SK-N-SH (cell line): ENCODE results near the gene IGF1R. TPM values are rescaled to one million over a fixed set of nuclear protein-coding genes. Genes with fewer than 3 reads are reported as not detected.

Source experiments
- CTCF ChIA-PET: fragments of 300-600, 350-600 bp; formaldehyde crosslinking; extraction: SDS; loops from one replicate; lab custom pipeline; 2021; lab: Yijun Ruan, JAX
- POLR2A ChIA-PET: fragments of 350-600 bp; sonication (Branson Sonifier 250); formaldehyde crosslinking; extraction: SDS; loops from one replicate; lab custom pipeline; 2020; ENCODE audit warnings: antibody characterized with exemption, inconsistent platforms; lab: Yijun Ruan, JAX
- DNase-seq: peaks from one replicate; pipeline ENCODE4 v3.0.0; 2012
- H2AFZ ChIP-seq: fragments of 200-600 bp; sonication (generic); 2 replicates; pipeline ENCODE4 v1.8.1; 2016; ENCODE audit warnings: antibody characterized with exemption, mild to moderate bottlenecking, low read depth
- H3F3A ChIP-seq: fragments of 200-600 bp; sonication (generic); replicated peaks from 2 replicates; pipeline ENCODE3; 2016; ENCODE audit warnings: antibody characterized with exemption, mild to moderate bottlenecking; ENCODE audit not compliant: insufficient read depth
- H3K27ac ChIP-seq, 2 experiments: fragments of 200-500 bp in 1 of 2; fragments of 200-600 bp in 1 of 2; sonication (Bioruptor generic) in 1 of 2; sonication (generic), shearing (Covaris generic) in 1 of 2; 2 replicates each; pipeline versions ENCODE4 v1.5.1 to v1.6.1; 2014 to 2016; ENCODE audit warnings: low read depth in 2 of 2, inconsistent platforms in 1 of 2, low read length in 1 of 2, mild to moderate bottlenecking in 1 of 2, mixed read lengths in 1 of 2
- H3K27me3 ChIP-seq: fragments of 200-600 bp; sonication (generic), shearing (Covaris generic); 2 replicates; pipeline ENCODE4 v1.6.1; 2016; ENCODE audit warnings: mixed run types; ENCODE audit not compliant: insufficient read depth
- H3K36me3 ChIP-seq, 2 experiments: fragments of 200-500 bp in 1 of 2; fragments of 200-600 bp in 1 of 2; sonication (Bioruptor generic) in 1 of 2; sonication (generic) in 1 of 2; replicated peaks in 1 of 2; 2 replicates each; pipeline versions ENCODE3 to v1.5.1; 2014 to 2016; ENCODE audit warnings: low read length in 1 of 2, mild to moderate bottlenecking in 1 of 2; ENCODE audit not compliant: insufficient read depth in 2 of 2, control insufficient read depth in 1 of 2
- H3K4me1 ChIP-seq, 2 experiments: fragments of 200-500 bp in 1 of 2; fragments of 200-600 bp in 1 of 2; sonication (Bioruptor generic) in 1 of 2; sonication (generic), shearing (Covaris generic) in 1 of 2; 2 replicates each; pipeline versions ENCODE4 v1.5.1 to v1.6.1; 2014 to 2016; ENCODE audit warnings: low read depth in 1 of 2, low read length in 1 of 2, mixed run types in 1 of 2; ENCODE audit not compliant: insufficient read depth in 2 of 2, control insufficient read depth in 1 of 2
- H3K4me2 ChIP-seq: fragments of 200-600 bp; sonication (generic), shearing (Covaris generic); 2 replicates; pipeline ENCODE4 v1.6.1; 2017; ENCODE audit warnings: mixed run types
- H3K4me3 ChIP-seq, 2 experiments: fragments of 200-500 bp in 1 of 2; fragments of 200-600 bp in 1 of 2; sonication (Bioruptor generic) in 1 of 2; sonication (generic), shearing (Covaris generic) in 1 of 2; 2 replicates each; pipeline versions ENCODE4 v1.5.1 to v1.8.1; 2014 to 2016; ENCODE audit warnings: low read depth in 2 of 2, inconsistent platforms in 1 of 2, low read length in 1 of 2, mild to moderate bottlenecking in 1 of 2, mixed read lengths in 1 of 2, moderate library complexity in 1 of 2
- H3K79me2 ChIP-seq: fragments of 200-600 bp; sonication (generic); 2 replicates; pipeline ENCODE4 v1.8.1; 2017; ENCODE audit warnings: mild to moderate bottlenecking; ENCODE audit not compliant: insufficient read depth
- H3K9ac ChIP-seq: fragments of 200-600 bp; sonication (generic); 2 replicates; pipeline ENCODE4 v1.6.1; 2017; ENCODE audit warnings: mixed run types
- H3K9me2 ChIP-seq: fragments of 200-600 bp; sonication (generic); 2 replicates; pipeline ENCODE4 v1.6.1; 2017; ENCODE audit warnings: mixed run types
- H3K9me3 ChIP-seq: fragments of 200-600 bp; sonication (generic); 2 replicates; pipeline ENCODE4 v1.6.1; 2017; ENCODE audit warnings: mixed run types, mild to moderate bottlenecking, moderate library complexity
- H4K20me1 ChIP-seq: fragments of 200-600 bp; sonication (generic); 2 replicates; pipeline ENCODE4 v1.6.1; 2017; ENCODE audit warnings: mild to moderate bottlenecking, mixed run types; ENCODE audit not compliant: insufficient read depth
- EZH2phosphoT487 ChIP-seq: fragments of 200-600 bp; sonication (generic); IDR thresholded peaks from 2 replicates; pipeline ENCODE4 v1.6.1; 2017; ENCODE audit warnings: low read depth, mixed run types, mild to moderate bottlenecking, antibody characterized with exemption, moderate library complexity, borderline replicate concordance
- FOSL2 ChIP-seq: IDR thresholded peaks from 2 replicates; pipeline ENCODE4 v1.4.0; 2012; ENCODE audit warnings: low read depth, mild to moderate bottlenecking, moderate library complexity, borderline replicate concordance
- GABPA ChIP-seq: IDR thresholded peaks from 2 replicates; pipeline ENCODE4 v1.4.0; 2012; ENCODE audit warnings: low read depth, mild to moderate bottlenecking
- GATA2 ChIP-seq: sonication (generic); formaldehyde crosslinking; IDR thresholded peaks from 2 replicates; pipeline ENCODE4 v1.5.0; 2020; ENCODE audit warnings: mild to moderate bottlenecking, missing genetic modification reagents
- JUND ChIP-seq: IDR thresholded peaks from 2 replicates; pipeline ENCODE4 v1.4.0; 2012
- MEF2A ChIP-seq: IDR thresholded peaks from 2 replicates; pipeline ENCODE4 v1.4.0; 2012; ENCODE audit warnings: low read depth, borderline replicate concordance
- NFIC ChIP-seq: IDR thresholded peaks from 2 replicates; pipeline ENCODE4 v1.4.0; 2012; ENCODE audit warnings: borderline replicate concordance
- NRF1 ChIP-seq: IDR thresholded peaks from 2 replicates; pipeline ENCODE4 v1.6.1; 2012; ENCODE audit warnings: low read depth, mild to moderate bottlenecking, low read length
- RCOR1 ChIP-seq: fragments of 150-350 bp; IDR thresholded peaks from 2 replicates; pipeline ENCODE4 v1.6.1; 2017; ENCODE audit warnings: antibody characterized with exemption, low read length
- RFX5 ChIP-seq: IDR thresholded peaks from 2 replicates; pipeline ENCODE4 v1.6.1; 2012; ENCODE audit warnings: mild to moderate bottlenecking, improper control_type of control experiment, low read length
- RXRA ChIP-seq: IDR thresholded peaks from 2 replicates; pipeline ENCODE4 v1.4.0; 2012; ENCODE audit warnings: low read depth, mild to moderate bottlenecking, borderline replicate concordance
- SMC3 ChIP-seq: IDR thresholded peaks from 2 replicates; pipeline ENCODE4 v1.6.1; 2012; ENCODE audit warnings: low read depth, low read length, improper control_type of control experiment
- TEAD4 ChIP-seq: IDR thresholded peaks from 2 replicates; pipeline ENCODE4 v1.4.0; 2012; ENCODE audit warnings: mild to moderate bottlenecking, borderline replicate concordance; ENCODE audit not compliant: insufficient read depth
- YY1 ChIP-seq: IDR thresholded peaks from 2 replicates; pipeline ENCODE4 v1.4.0; 2012; ENCODE audit warnings: low read depth, mild to moderate bottlenecking
- WGBS: methylation state at CpG from one replicate; pipeline ENCODE4 v1.1.6; 2017; ENCODE audit warnings: low lambda C conversion rate; 5-methylcytosine and 5-hydroxymethylcytosine counted together
- polyA plus RNA-seq, 3 experiments: library from polyadenylated mRNA; depleted of rRNA; stranded (reverse); fragments of >200 nt; gene quantifications; 2 replicates each; pipeline ENCODE4 v1.2.3, GENCODE V29; 2012
- TF ChIP-seq, protein P1 (sequence below): fragments of 150-350 bp; IDR thresholded peaks from 2 replicates; pipeline ENCODE4 v1.6.1; 2017; ENCODE audit warnings: antibody characterized with exemption, low read length, low read depth, borderline replicate concordance
- TF ChIP-seq, protein P2 (sequence below): IDR thresholded peaks from 2 replicates; pipeline ENCODE4 v1.4.0; 2012; ENCODE audit warnings: low read depth, borderline replicate concordance
- TF ChIP-seq, protein P3 (sequence below): IDR thresholded peaks from 2 replicates; pipeline ENCODE4 v1.6.1; 2012; ENCODE audit warnings: mild to moderate bottlenecking, low read depth, low read length, moderate library complexity
- TF ChIP-seq, protein P4 (sequence below): IDR thresholded peaks from 2 replicates; pipeline ENCODE4 v1.4.0; 2012; ENCODE audit warnings: low read depth, borderline replicate concordance

The IGF1R gene
- polyA plus RNA-seq, 1 of the 3 experiments (the other 2 are of a cell fraction), result 9.5 TPM

DNA sequence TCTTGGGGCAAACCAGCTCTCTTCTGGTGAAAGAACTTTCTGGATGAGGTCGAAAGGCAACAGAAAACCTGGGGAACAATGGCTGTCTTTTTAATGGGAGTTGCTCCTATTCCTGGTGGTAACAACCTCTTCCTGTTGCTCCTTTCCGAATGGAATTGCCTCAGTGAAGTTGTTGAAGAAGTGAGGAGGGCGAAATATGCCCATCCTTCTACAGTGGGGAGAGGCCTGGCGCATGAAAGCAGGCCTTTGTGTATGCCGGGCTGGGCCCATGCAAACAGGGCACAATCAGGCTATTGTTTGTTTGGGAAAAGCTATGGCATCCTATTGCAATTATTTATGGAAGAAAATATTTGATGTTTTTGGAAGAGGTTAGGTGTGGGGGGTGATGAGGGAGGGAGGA, 166.9 kb downstream of the IGF1R start:
- Histone ChIP-seq H3K79me2 (peaks cover 50% of the 10 kb centered on the region; the same call in 1 of the 2 replicates), H3K9me2 (no peaks in the 10 kb centered on the region), H3K9ac (no peak overlapping the region), H3K4me2 (no peak overlapping the region), H3K4me3 (no peak overlapping the region), H4K20me1 (0 out of 2 replicates have a peak, but pooled peaks cover 2% of the 10 kb centered on the region), H3K4me1 (no peaks in the 10 kb centered on the region), H3F3A (no peaks in the 10 kb centered on the region), H2AFZ (no peak overlapping the region), H3K9me3 (no peaks in the 10 kb centered on the region; the same call in 1 of the 2 replicates), H3K36me3 (no peaks in the 10 kb centered on the region), H3K27ac (no peak overlapping the region), H3K27me3 (no peaks in the 10 kb centered on the region)
- CTCF ChIA-PET, result interaction anchor here (1.7 kb wide), 1 partner anchor 66 kb away, joined by 4 read pairs; no protein-coding TSS in a partner anchor
- DNase-seq, result no peak
- 96% methylated on average over 5 of the region's 5 CpGs for WGBS
- no peak for TF ChIP-seq YY1
- no peak for TF ChIP-seq GATA2
- no peak for TF ChIP-seq JUND
- TF ChIP-seq TEAD4, result no peak
- TF ChIP-seq, protein P1, sequence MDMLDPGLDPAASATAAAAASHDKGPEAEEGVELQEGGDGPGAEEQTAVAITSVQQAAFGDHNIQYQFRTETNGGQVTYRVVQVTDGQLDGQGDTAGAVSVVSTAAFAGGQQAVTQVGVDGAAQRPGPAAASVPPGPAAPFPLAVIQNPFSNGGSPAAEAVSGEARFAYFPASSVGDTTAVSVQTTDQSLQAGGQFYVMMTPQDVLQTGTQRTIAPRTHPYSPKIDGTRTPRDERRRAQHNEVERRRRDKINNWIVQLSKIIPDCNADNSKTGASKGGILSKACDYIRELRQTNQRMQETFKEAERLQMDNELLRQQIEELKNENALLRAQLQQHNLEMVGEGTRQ, result no peak
- TF ChIP-seq, protein P2, sequence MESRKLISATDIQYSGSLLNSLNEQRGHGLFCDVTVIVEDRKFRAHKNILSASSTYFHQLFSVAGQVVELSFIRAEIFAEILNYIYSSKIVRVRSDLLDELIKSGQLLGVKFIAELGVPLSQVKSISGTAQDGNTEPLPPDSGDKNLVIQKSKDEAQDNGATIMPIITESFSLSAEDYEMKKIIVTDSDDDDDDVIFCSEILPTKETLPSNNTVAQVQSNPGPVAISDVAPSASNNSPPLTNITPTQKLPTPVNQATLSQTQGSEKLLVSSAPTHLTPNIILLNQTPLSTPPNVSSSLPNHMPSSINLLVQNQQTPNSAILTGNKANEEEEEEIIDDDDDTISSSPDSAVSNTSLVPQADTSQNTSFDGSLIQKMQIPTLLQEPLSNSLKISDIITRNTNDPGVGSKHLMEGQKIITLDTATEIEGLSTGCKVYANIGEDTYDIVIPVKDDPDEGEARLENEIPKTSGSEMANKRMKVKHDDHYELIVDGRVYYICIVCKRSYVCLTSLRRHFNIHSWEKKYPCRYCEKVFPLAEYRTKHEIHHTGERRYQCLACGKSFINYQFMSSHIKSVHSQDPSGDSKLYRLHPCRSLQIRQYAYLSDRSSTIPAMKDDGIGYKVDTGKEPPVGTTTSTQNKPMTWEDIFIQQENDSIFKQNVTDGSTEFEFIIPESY, result no peak
- TF ChIP-seq FOSL2, result no peak
- no peak for TF ChIP-seq MEF2A
- no peak for TF ChIP-seq EZH2phosphoT487
- TF ChIP-seq RCOR1, result no peak
- TF ChIP-seq RXRA, result no peak
- TF ChIP-seq, protein P3, sequence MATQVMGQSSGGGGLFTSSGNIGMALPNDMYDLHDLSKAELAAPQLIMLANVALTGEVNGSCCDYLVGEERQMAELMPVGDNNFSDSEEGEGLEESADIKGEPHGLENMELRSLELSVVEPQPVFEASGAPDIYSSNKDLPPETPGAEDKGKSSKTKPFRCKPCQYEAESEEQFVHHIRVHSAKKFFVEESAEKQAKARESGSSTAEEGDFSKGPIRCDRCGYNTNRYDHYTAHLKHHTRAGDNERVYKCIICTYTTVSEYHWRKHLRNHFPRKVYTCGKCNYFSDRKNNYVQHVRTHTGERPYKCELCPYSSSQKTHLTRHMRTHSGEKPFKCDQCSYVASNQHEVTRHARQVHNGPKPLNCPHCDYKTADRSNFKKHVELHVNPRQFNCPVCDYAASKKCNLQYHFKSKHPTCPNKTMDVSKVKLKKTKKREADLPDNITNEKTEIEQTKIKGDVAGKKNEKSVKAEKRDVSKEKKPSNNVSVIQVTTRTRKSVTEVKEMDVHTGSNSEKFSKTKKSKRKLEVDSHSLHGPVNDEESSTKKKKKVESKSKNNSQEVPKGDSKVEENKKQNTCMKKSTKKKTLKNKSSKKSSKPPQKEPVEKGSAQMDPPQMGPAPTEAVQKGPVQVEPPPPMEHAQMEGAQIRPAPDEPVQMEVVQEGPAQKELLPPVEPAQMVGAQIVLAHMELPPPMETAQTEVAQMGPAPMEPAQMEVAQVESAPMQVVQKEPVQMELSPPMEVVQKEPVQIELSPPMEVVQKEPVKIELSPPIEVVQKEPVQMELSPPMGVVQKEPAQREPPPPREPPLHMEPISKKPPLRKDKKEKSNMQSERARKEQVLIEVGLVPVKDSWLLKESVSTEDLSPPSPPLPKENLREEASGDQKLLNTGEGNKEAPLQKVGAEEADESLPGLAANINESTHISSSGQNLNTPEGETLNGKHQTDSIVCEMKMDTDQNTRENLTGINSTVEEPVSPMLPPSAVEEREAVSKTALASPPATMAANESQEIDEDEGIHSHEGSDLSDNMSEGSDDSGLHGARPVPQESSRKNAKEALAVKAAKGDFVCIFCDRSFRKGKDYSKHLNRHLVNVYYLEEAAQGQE, result no peak
- no peak for TF ChIP-seq GABPA
- no peak for TF ChIP-seq NRF1
- no peak for TF ChIP-seq NFIC
- TF ChIP-seq SMC3, result no peak
- no peak for TF ChIP-seq RFX5
- TF ChIP-seq, protein P4, sequence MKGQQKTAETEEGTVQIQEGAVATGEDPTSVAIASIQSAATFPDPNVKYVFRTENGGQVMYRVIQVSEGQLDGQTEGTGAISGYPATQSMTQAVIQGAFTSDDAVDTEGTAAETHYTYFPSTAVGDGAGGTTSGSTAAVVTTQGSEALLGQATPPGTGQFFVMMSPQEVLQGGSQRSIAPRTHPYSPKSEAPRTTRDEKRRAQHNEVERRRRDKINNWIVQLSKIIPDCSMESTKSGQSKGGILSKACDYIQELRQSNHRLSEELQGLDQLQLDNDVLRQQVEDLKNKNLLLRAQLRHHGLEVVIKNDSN, result no peak
- TF ChIP-seq, all 33 proteins: peak for 0
- POLR2A ChIA-PET, result no interaction called here
